ENCODE results near the gene CARNS1.

The CARNS1 gene

DNA sequence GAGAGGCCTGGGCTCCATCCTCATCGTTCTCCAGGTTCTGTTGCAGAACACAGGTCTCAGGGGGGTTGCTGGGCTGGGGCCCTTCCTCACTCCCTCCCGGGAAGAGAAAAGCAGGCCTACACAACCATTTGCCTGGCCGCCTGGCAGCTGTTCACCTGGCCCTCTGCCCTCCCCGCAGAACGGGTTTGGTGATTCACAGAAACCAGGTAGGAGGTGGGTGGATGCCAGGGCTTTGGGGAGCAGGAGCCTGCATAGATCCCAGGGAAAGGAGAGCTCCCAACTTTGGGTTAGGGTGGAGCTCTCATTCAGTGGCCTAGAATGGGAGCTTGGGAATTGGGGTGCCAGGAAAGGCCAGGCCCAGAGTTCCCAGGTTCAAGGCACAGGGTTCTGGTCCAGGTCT lies 52.6 kb downstream of the CARNS1 start:
- peaks cover 10% of the 10 kb centered on the region for H3K4me1 ChIP-seq (ENCODE audit: insufficient read depth, poor library complexity, severe bottlenecking)
- ATAC-seq (ENCODE audit: low read depth): peak; percentile 59
- H3K27ac ChIP-seq (ENCODE audit: poor library complexity, severe bottlenecking): peak overlapping the region; percentile 76

DNA sequence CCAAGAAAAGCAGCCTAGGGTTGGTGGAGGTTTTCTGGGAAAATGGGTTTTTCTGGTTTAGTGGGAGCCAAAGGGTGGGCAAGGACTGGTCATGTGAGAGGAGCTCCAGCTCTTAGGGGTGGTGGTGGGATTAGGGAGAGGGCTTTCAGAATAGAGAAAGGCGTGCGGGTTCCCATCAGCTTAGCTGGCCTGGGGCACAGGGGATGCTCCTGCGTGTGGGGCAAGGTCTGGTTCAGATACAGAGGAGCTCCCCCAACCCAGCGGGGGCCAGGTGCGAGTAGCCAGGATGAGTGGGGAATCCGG lies 52.9 kb downstream of the CARNS1 start:
- Histone ChIP-seq H3K4me3 (ENCODE audit: severe bottlenecking) (peak overlapping the region; percentile 93), H3K36me3 (ENCODE audit: low read depth) (no peaks in the 10 kb centered on the region), H3K9me3 (ENCODE audit: severe bottlenecking) (no peaks in the 10 kb centered on the region), H3K4me1 (ENCODE audit: insufficient read depth, poor library complexity, severe bottlenecking) (peaks cover 10% of the 10 kb centered on the region), H3K27ac (ENCODE audit: poor library complexity, severe bottlenecking) (peak overlapping the region; percentile 76), H3K27me3 (ENCODE audit: insufficient read depth, poor library complexity, severe bottlenecking) (no peaks in the 10 kb centered on the region)
- TF ChIP-seq, protein P1, sequence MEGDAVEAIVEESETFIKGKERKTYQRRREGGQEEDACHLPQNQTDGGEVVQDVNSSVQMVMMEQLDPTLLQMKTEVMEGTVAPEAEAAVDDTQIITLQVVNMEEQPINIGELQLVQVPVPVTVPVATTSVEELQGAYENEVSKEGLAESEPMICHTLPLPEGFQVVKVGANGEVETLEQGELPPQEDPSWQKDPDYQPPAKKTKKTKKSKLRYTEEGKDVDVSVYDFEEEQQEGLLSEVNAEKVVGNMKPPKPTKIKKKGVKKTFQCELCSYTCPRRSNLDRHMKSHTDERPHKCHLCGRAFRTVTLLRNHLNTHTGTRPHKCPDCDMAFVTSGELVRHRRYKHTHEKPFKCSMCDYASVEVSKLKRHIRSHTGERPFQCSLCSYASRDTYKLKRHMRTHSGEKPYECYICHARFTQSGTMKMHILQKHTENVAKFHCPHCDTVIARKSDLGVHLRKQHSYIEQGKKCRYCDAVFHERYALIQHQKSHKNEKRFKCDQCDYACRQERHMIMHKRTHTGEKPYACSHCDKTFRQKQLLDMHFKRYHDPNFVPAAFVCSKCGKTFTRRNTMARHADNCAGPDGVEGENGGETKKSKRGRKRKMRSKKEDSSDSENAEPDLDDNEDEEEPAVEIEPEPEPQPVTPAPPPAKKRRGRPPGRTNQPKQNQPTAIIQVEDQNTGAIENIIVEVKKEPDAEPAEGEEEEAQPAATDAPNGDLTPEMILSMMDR (IDR thresholded peaks at IDR 0.05; ENCODE audit: poor library complexity, severe bottlenecking): no peak
- DNase-seq (ENCODE audit: low spot score) (no peak), ATAC-seq (ENCODE audit: low read depth) (peak; percentile 1; the same call in 2 of the 3 replicates)

More for the DNA sequence above, 52.6 kb downstream of the CARNS1 start:
- TF ChIP-seq, protein P1 (IDR thresholded peaks at IDR 0.05; ENCODE audit: poor library complexity, severe bottlenecking): no peak
- no peaks in the 10 kb centered on the region for H3K9me3 ChIP-seq (ENCODE audit: severe bottlenecking)
- DNase-seq (ENCODE audit: low spot score): peak; percentile 92
- H3K27me3 ChIP-seq (ENCODE audit: insufficient read depth, poor library complexity, severe bottlenecking): no peaks in the 10 kb centered on the region
- H3K4me3 ChIP-seq (ENCODE audit: severe bottlenecking): peak overlapping the region; percentile 93
- H3K36me3 ChIP-seq (ENCODE audit: low read depth): no peaks in the 10 kb centered on the region

DNA sequence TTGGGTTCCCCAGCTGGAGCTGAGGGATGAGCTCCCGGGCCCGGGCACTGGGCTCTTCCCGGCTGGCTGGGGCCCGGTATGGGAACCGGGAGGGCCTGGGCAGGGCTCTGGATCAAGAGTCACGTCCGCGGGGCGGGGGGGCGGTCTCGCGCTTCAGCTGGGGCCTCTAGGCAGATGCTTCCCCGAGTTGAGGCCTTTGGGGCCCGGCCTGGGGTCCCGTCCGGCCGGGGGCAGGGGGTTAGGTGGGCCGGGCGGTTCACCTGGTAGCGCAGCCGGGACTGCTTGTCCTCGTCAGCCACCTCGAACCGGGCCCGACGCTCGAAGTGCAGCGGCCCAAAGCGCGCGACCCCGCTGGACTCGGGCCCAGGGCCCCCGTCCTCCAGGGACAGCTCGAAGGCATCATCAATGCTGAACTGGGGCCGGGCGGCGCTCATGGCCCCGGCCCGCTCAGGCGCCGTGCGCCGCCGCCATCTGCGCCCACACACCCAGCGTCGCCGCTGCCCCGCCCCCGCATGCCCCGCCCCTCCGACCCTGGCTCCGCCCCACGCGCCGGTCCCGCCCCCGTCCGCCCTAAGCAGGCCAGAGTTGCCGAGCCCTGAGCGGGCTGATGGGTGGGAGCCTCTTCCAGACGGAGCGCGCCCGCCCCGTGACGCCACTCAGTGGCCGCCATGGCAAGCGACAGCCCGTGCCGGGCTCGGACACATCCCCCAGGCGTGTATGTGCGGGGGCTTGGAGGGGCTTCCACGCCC lies 53.5 kb downstream of the CARNS1 start, which contains the start of gene TMEM134:
Gene TMEM134 (minus strand): TSS at position 493 of the 749 bp plus-strand sequence. CDS start 59 bp downstream, at position 434.
- DNase-seq (ENCODE audit: low spot score): peak; percentile 88
- H3K36me3 ChIP-seq (ENCODE audit: low read depth): no peaks in the 10 kb centered on the region
- H3K27me3 ChIP-seq (ENCODE audit: insufficient read depth, poor library complexity, severe bottlenecking): no peaks in the 10 kb centered on the region
- peak within 1 kb of the TSS; percentile 76 for H3K27ac ChIP-seq (ENCODE audit: poor library complexity, severe bottlenecking)
- TF ChIP-seq, protein P1 (IDR thresholded peaks at IDR 0.05; ENCODE audit: poor library complexity, severe bottlenecking): peak; percentile 61
- H3K4me3 ChIP-seq (ENCODE audit: severe bottlenecking): peak within 1 kb of the TSS; percentile 93
- H3K9me3 ChIP-seq (ENCODE audit: severe bottlenecking): no peaks in the 10 kb centered on the region
- ATAC-seq (ENCODE audit: low read depth): peak; percentile 64
- peaks cover 5% of the 10 kb centered on the region for H3K4me1 ChIP-seq (ENCODE audit: insufficient read depth, poor library complexity, severe bottlenecking)

DNA sequence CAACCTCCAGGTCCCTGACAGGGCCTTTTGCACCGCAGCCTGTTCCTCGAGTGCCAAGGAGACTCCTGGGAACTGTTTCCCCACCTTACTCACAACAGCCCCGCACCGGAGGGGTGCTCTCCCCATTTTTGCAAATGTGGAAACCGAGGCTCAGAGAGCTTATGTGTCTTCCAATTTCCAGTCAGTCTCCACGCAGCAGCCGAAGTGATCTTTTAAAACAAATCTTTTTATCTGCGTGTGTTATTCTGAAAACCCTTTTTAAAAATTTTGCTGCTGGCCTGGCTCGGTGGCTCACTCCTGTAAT lies 54.0 kb downstream of the CARNS1 start:
- Histone ChIP-seq H3K4me3 (ENCODE audit: severe bottlenecking) (peak overlapping the region; percentile 93), H3K27me3 (ENCODE audit: insufficient read depth, poor library complexity, severe bottlenecking) (no peaks in the 10 kb centered on the region), H3K27ac (ENCODE audit: poor library complexity, severe bottlenecking) (peak overlapping the region; percentile 76), H3K9me3 (ENCODE audit: severe bottlenecking) (no peaks in the 10 kb centered on the region), H3K36me3 (ENCODE audit: low read depth) (no peaks in the 10 kb centered on the region), H3K4me1 (ENCODE audit: insufficient read depth, poor library complexity, severe bottlenecking) (no peaks in the 10 kb centered on the region)
- DNase-seq (ENCODE audit: low spot score) (no peak), ATAC-seq (ENCODE audit: low read depth) (no peak)
- TF ChIP-seq, protein P1 (IDR thresholded peaks at IDR 0.05; ENCODE audit: poor library complexity, severe bottlenecking): peak; percentile 32

- Histone ChIP-seq H3K36me3 (ENCODE audit: low read depth) (no peaks in the 10 kb centered on the region), H3K9me3 (ENCODE audit: severe bottlenecking) (no peaks in the 10 kb centered on the region), H3K27ac (ENCODE audit: poor library complexity, severe bottlenecking) (no peak overlapping the region), H3K4me1 (ENCODE audit: insufficient read depth, poor library complexity, severe bottlenecking) (no peaks in the 10 kb centered on the region), H3K4me3 (ENCODE audit: severe bottlenecking) (no peak overlapping the region), H3K27me3 (ENCODE audit: insufficient read depth, poor library complexity, severe bottlenecking) (no peaks in the 10 kb centered on the region)
- ATAC-seq (ENCODE audit: low read depth) (no peak), DNase-seq (ENCODE audit: low spot score) (no peak)
- TF ChIP-seq, protein P1 (IDR thresholded peaks at IDR 0.05; ENCODE audit: poor library complexity, severe bottlenecking): no peak
These were observed 55.0 kb downstream of the CARNS1 start for GRCh38 chr11:67470337-67471002.

Data from RWPE2 (cell line).